Endothelial cell of umbilical vein (primary cell): Measurements from ENCODE around the gene DMD. TPM values are rescaled to one million over a fixed set of nuclear protein-coding genes. Genes with fewer than 3 reads are reported as not detected.

Experiments used
- BruUV-seq: library from RNA; stranded (reverse); fragments of 400-500 nt; replicated peaks from 2 replicates; lab custom pipeline; 2021; lab: Mats Ljungman, UMichigan
- CTCF ChIA-PET: fragments of 300-600, 350-600 bp; sonication (Branson Sonifier 250); formaldehyde crosslinking; loops from one replicate; lab custom pipeline; 2021; ENCODE audit warnings: antibody characterized with exemption, inconsistent platforms; lab: Charles Lee
- POLR2A ChIA-PET: fragments of 300-600, 350-600 bp; sonication (Branson Sonifier 250); formaldehyde crosslinking; loops from one replicate; lab custom pipeline; 2021; ENCODE audit warnings: antibody characterized with exemption, inconsistent platforms; lab: Charles Lee
- DNase-seq: peaks from one replicate; pipeline ENCODE4 v3.0.0-alpha.2; 2011; ENCODE audit warnings: low read depth, low spot score
- FAIRE-seq: peaks from 2 replicates; lab custom pipeline; 2011; peaks lifted over from hg19 to GRCh38; lab: Jason Lieb, UNC
- H2AFZ ChIP-seq: 2 replicates; pipeline ENCODE4 v1.6.0; 2012; ENCODE audit warnings: low read depth, low read length, control low read depth, inconsistent platforms
- H3K27ac ChIP-seq: 2 replicates; pipeline ENCODE4 v1.5.1; 2011; ENCODE audit warnings: low read depth, mild to moderate bottlenecking, control low read depth, low read length, moderate library complexity; ENCODE audit not compliant: insufficient read depth
- H3K27me3 ChIP-seq, 2 experiments: 2 replicates each; pipeline versions ENCODE4 v1.6.0 to v1.6.1; 2011; ENCODE audit warnings: low read length in 2 of 2, mixed read lengths in 1 of 2; ENCODE audit not compliant: control insufficient read depth in 2 of 2, insufficient read depth in 2 of 2
- H3K36me3 ChIP-seq, 2 experiments: 2 replicates in 1 of 2; 3 replicates in 1 of 2; pipeline ENCODE4 v1.5.1; 2011; ENCODE audit warnings: low read length in 2 of 2, mild to moderate bottlenecking in 1 of 2, moderate library complexity in 1 of 2; ENCODE audit not compliant: control insufficient read depth in 2 of 2, insufficient read depth in 2 of 2; ENCODE audit errors: extremely low read depth in 1 of 2
- H3K4me1 ChIP-seq: 3 replicates; pipeline ENCODE4 v1.5.1; 2011; ENCODE audit warnings: mild to moderate bottlenecking, low read length; ENCODE audit not compliant: control insufficient read depth, insufficient read depth; ENCODE audit errors: extremely low read depth
- H3K4me2 ChIP-seq: 2 replicates; pipeline ENCODE4 v1.6.1; 2011; ENCODE audit warnings: low read length, control low read depth, mixed read lengths; ENCODE audit not compliant: insufficient read depth
- H3K4me3 ChIP-seq, 3 experiments: fragments of 200-600 bp in 1 of 3; sonication (generic), shearing (Covaris generic) in 1 of 3; replicated peaks in 1 of 3; 2 replicates each; pipeline ENCODE4 v1.5.1; 2011 to 2016; ENCODE audit warnings: control low read depth in 3 of 3, low read length in 3 of 3, mild to moderate bottlenecking in 2 of 3, inconsistent platforms in 1 of 3, low read depth in 1 of 3, moderate library complexity in 1 of 3; ENCODE audit not compliant: insufficient read depth in 1 of 3
- H3K79me2 ChIP-seq: 2 replicates; pipeline ENCODE4 v1.6.0; 2012; ENCODE audit warnings: low read length, inconsistent platforms; ENCODE audit not compliant: control insufficient read depth, insufficient read depth
- H3K9ac ChIP-seq: replicated peaks from 2 replicates; pipeline ENCODE3; 2011; ENCODE audit warnings: low read length, control low read depth; ENCODE audit not compliant: insufficient read depth; ENCODE audit errors: extremely low read depth
- H3K9me1 ChIP-seq: replicated peaks from 3 replicates; pipeline ENCODE4 v1.6.0; 2011; ENCODE audit warnings: mild to moderate bottlenecking, low read length; ENCODE audit not compliant: control insufficient read depth, insufficient read depth; ENCODE audit errors: extremely low read depth
- H3K9me3 ChIP-seq: replicated peaks from 2 replicates; pipeline ENCODE4 v1.5.1; 2012; ENCODE audit warnings: low read length, inconsistent platforms; ENCODE audit not compliant: control insufficient read depth, insufficient read depth
- H4K20me1 ChIP-seq: replicated peaks from 2 replicates; pipeline ENCODE3; 2011; ENCODE audit warnings: mild to moderate bottlenecking, low read length; ENCODE audit not compliant: control insufficient read depth, insufficient read depth; ENCODE audit errors: extremely low read depth
- EZH2 ChIP-seq: IDR thresholded peaks from 2 replicates; pipeline ENCODE4 v1.6.1; 2012; ENCODE audit warnings: borderline replicate concordance, low read depth, mild to moderate bottlenecking, moderate library complexity, low read length, inconsistent platforms; ENCODE audit not compliant: severe bottlenecking
- FOS ChIP-seq: IDR thresholded peaks from 2 replicates; pipeline ENCODE4 v1.6.1; 2011; ENCODE audit warnings: mild to moderate bottlenecking, low read length, moderate library complexity, borderline replicate concordance; ENCODE audit not compliant: insufficient read depth
- GATA2 ChIP-seq: IDR thresholded peaks from 2 replicates; pipeline ENCODE4 v1.7.0; 2011; ENCODE audit warnings: low read depth, mild to moderate bottlenecking, moderate library complexity, mixed read lengths, low read length; ENCODE audit not compliant: insufficient read length, insufficient read depth
- JUN ChIP-seq: IDR thresholded peaks from 2 replicates; pipeline ENCODE4 v1.6.1; 2011; ENCODE audit warnings: borderline replicate concordance, low read depth; ENCODE audit not compliant: insufficient read length, insufficient read depth
- MAX ChIP-seq: IDR thresholded peaks from 2 replicates; pipeline ENCODE4 v1.6.1; 2011; ENCODE audit not compliant: insufficient read depth, insufficient read length
- MYC ChIP-seq: IDR thresholded peaks from one replicate; pipeline ENCODE4 v1.6.1; 2011; ENCODE audit warnings: mild to moderate bottlenecking, low read depth, low read length
- POLR2A ChIP-seq: IDR thresholded peaks from 2 replicates; pipeline ENCODE4 v1.6.1; 2012; ENCODE audit warnings: low read depth, mild to moderate bottlenecking, control low read depth, low read length
- POLR2AphosphoS5 ChIP-seq: IDR thresholded peaks from 2 replicates; pipeline ENCODE4 v1.6.1; 2012; ENCODE audit warnings: low read depth, mild to moderate bottlenecking, control low read depth, low read length, moderate library complexity; ENCODE audit not compliant: insufficient read depth
- dilution Hi-C: fragments of 300-500 bp; cut with MboI; formaldehyde crosslinking; loops from one replicate; pipeline ENCODE4 v1.15.0; 2019; ENCODE audit warnings: low sequenced_read_pairs; ENCODE audit not compliant: extremely low pct_ligation_motif_present
- intact Hi-C: fragments of 100-400 bp; cut with micrococcal nuclease; formaldehyde crosslinking; loops from one replicate; pipeline ENCODE4 v1.10.0; 2022
- polyA plus RNA-seq, 4 experiments: library from polyadenylated mRNA; depleted of rRNA in 3 of 4; stranded (reverse) in 3 of 4; unstranded in 1 of 4; fragments of >200 nt; gene quantifications; 2 replicates each; pipeline versions ENCODE4 v1.2.1 to v1.2.3, GENCODE V29; 2011 to 2012; ENCODE audit warnings: missing spikeins in 1 of 4
- total RNA-seq: library from RNA; stranded (reverse); gene quantifications from 2 replicates; pipeline ENCODE4 v1.2.3, GENCODE V29; 2021
- TF ChIP-seq, protein P1 (sequence below), 2 donors: IDR thresholded peaks; 1 replicate in 1 of 2; 2 replicates in 1 of 2; pipeline ENCODE4 v1.5.1; 2011; ENCODE audit warnings: low read length in 2 of 2, mild to moderate bottlenecking in 2 of 2, moderate library complexity in 2 of 2, control low read depth in 1 of 2, inconsistent platforms in 1 of 2, low read depth in 1 of 2; ENCODE audit not compliant: insufficient read depth in 1 of 2; ENCODE audit errors: extremely low read depth in 1 of 2

DMD gene
- total and polyA plus RNA-seq, 2 donors (not counting 3 experiments of a cell fraction or from before 2014, with no cell fraction given), result 7.3 to 9.0 TPM

GRCh38 chrX:31704938-31705337, 1506.4 kb downstream of the DMD start:
- dilution Hi-C loops, result no loop called here

More at GRCh38 chrX:31704938-31705337, 1506.4 kb downstream of the DMD start:
- Histone ChIP-seq H3K79me2 (no peaks in the 10 kb centered on the region), H3K4me2 (no peak overlapping the region), H3K9me3 (no peaks in the 10 kb centered on the region), H3K4me1 (no peaks in the 10 kb centered on the region), H3K27ac (no peak overlapping the region), H3K27me3 (no peaks in the 10 kb centered on the region), H2AFZ (no peak overlapping the region), H3K36me3 (no peaks in the 10 kb centered on the region), H3K9me1 (no peaks in the 10 kb centered on the region), H3K4me3 (no peak overlapping the region), H3K9ac (no peak overlapping the region), H4K20me1 (no peaks in the 10 kb centered on the region)
- ChIA-PET POLR2A (no interaction called here), CTCF (no interaction called here)
- TF ChIP-seq EZH2, result no peak
- TF ChIP-seq POLR2A, result no peak
- no peak for TF ChIP-seq GATA2
- TF ChIP-seq, protein P1, sequence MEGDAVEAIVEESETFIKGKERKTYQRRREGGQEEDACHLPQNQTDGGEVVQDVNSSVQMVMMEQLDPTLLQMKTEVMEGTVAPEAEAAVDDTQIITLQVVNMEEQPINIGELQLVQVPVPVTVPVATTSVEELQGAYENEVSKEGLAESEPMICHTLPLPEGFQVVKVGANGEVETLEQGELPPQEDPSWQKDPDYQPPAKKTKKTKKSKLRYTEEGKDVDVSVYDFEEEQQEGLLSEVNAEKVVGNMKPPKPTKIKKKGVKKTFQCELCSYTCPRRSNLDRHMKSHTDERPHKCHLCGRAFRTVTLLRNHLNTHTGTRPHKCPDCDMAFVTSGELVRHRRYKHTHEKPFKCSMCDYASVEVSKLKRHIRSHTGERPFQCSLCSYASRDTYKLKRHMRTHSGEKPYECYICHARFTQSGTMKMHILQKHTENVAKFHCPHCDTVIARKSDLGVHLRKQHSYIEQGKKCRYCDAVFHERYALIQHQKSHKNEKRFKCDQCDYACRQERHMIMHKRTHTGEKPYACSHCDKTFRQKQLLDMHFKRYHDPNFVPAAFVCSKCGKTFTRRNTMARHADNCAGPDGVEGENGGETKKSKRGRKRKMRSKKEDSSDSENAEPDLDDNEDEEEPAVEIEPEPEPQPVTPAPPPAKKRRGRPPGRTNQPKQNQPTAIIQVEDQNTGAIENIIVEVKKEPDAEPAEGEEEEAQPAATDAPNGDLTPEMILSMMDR (IDR thresholded peaks at IDR 0.05; ENCODE audit: extremely low read depth in 1 of 2, insufficient read depth in 1 of 2, low read depth in 1 of 2, low read length in 2 of 2), result no peak
- no peak for TF ChIP-seq MAX
- no peak for TF ChIP-seq FOS
- no peak for TF ChIP-seq POLR2AphosphoS5
- TF ChIP-seq MYC, result no peak
- no peak for TF ChIP-seq JUN
- intact Hi-C loops, result no loop called here
- DNase-seq (no peak), FAIRE-seq (no peak)
- no TSS peak for BruUV-seq
